Measurements from ENCODE around the gene ANKRD45.
"Not testable (repeated sequence)": the region's sequence is repeated elsewhere in the genome, so short reads cannot be mapped to it uniquely, and the experiment has no call there.

Gene ANKRD45

GRCh38 chr1:173570370-173571007, 99.2 kb downstream of the ANKRD45 start:
- DNase-seq, result no peak

- no peak for DNase-seq
Measured at GRCh38 chr1:173568483-173568882, 101.2 kb downstream of the ANKRD45 start.

DNA sequence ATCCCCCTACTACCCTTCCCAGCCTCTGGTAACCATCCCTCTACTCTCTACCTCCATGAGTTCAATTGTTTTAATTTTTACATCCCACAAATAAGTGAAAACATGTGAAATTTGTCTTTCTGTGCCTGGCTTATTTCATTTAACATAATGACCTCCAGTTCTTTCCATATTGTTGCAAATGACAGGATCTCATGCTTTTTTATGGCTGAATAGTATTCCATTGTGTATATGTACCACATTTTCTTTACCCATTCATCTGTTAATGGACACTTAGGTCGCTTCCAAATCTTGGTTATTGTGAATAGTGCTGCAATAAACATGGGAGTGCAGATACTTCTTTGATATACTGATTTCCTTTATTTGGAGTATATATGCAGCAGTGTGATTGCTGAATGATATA, 105.8 kb downstream of the ANKRD45 start:
- not testable (repeated sequence) for DNase-seq

GRCh38 chr1:173562813-173563212, 106.8 kb downstream of the ANKRD45 start:
- DNase-seq, result no peak

DNA sequence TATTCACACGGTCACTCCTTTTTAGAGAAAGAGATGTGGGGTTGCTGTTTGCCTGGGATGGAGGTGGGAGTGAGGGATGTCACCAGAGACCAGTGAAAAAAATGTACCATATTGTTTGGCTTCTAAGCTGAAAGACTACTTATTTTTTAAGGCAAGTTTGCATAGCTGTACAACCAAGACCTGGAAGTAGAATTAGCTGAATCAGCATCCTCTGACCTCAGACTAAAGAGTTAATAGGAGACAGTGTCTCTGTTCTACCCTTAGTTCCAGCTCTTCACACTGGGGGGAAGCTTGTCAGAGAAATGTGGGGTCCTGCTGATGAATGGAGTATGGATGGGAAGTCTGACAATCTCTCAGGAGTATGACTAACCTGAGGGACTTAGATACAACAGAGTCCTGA, 108.4 kb downstream of the ANKRD45 start:
- no peak for DNase-seq

GRCh38 chr1:173560285-173560880, 109.3 kb downstream of the ANKRD45 start:
- no peak for DNase-seq
